ENCODE results near the gene CHAD.

- TF ChIP-seq CTCF (IDR thresholded peaks at IDR 0.05): no peak
- no peak for TF ChIP-seq POLR2A (IDR thresholded peaks at IDR 0.05)
These were observed 31.3 kb downstream of the CHAD start for GRCh38 chr17:50437409-50437808.

Data from lower leg skin (tissue), 3 donors.